DND-41 (cell line): ENCODE measurements around the gene LLGL2.
A peak's percentile ranks its signal among the peaks of the same experiment; 100 is the strongest.
"Not testable (repeated sequence)": the region's sequence is repeated elsewhere in the genome, so short reads cannot be mapped to it uniquely, and the experiment has no call there.

Source experiments
- ATAC-seq: fragments of 200-7000 bp; cut with Tn5 transposase; 3 replicates; pipeline ENCODE4 v1.9.1; 2021; ENCODE audit warnings: low read depth; ENCODE audit not compliant: insufficient read depth
- DNase-seq: peaks from one replicate; pipeline ENCODE4 v3.0.0-alpha.2; 2020
- H2AFZ ChIP-seq: 2 replicates; pipeline ENCODE4 v1.6.0; 2012; ENCODE audit warnings: low read depth, low read length
- H3K27ac ChIP-seq: 2 replicates; pipeline ENCODE4 v1.5.1; 2012; ENCODE audit warnings: low read length, inconsistent platforms
- H3K27me3 ChIP-seq: fragments of 200-600 bp; sonication (generic); 2 replicates; pipeline ENCODE4 v1.6.0; 2012; ENCODE audit warnings: low read length, mild to moderate bottlenecking, inconsistent platforms; ENCODE audit not compliant: insufficient read depth, poor library complexity
- H3K36me3 ChIP-seq: 2 replicates; pipeline ENCODE4 v1.5.1; 2012; ENCODE audit warnings: low read length, inconsistent platforms; ENCODE audit not compliant: insufficient read depth
- H3K4me1 ChIP-seq: 2 replicates; pipeline ENCODE4 v1.5.1; 2012; ENCODE audit warnings: mild to moderate bottlenecking, low read length; ENCODE audit not compliant: insufficient read depth
- H3K4me2 ChIP-seq: 2 replicates; pipeline ENCODE4 v1.6.0; 2012; ENCODE audit warnings: mild to moderate bottlenecking, moderate library complexity, low read length, inconsistent platforms; ENCODE audit not compliant: insufficient read depth
- H3K4me3 ChIP-seq, 2 experiments: fragments of 200-600 bp in 1 of 2; shearing (Covaris generic) in 1 of 2; 2 replicates each; pipeline ENCODE4 v1.5.1; 2012 to 2016; ENCODE audit warnings: inconsistent platforms in 2 of 2, low read length in 2 of 2, mild to moderate bottlenecking in 2 of 2, low read depth in 1 of 2, moderate library complexity in 1 of 2
- H3K79me2 ChIP-seq: 2 replicates; pipeline ENCODE4 v1.6.0; 2012; ENCODE audit warnings: low read length, inconsistent platforms; ENCODE audit not compliant: insufficient read depth
- H3K9ac ChIP-seq: 2 replicates; pipeline ENCODE4 v1.6.0; 2012; ENCODE audit warnings: low read depth, mild to moderate bottlenecking, inconsistent platforms, low read length, moderate library complexity
- H3K9me3 ChIP-seq: 2 replicates; pipeline ENCODE4 v1.5.1; 2012; ENCODE audit warnings: low read length, moderate library complexity, mild to moderate bottlenecking, inconsistent platforms; ENCODE audit not compliant: insufficient read depth, severe bottlenecking
- H4K20me1 ChIP-seq: 2 replicates; pipeline ENCODE4 v1.6.0; 2012; ENCODE audit warnings: low read length; ENCODE audit not compliant: insufficient read depth
- CTCF ChIP-seq: IDR thresholded peaks from 2 replicates; pipeline ENCODE4 v1.5.1; 2012; ENCODE audit warnings: borderline replicate concordance, low read length, moderate library complexity, mild to moderate bottlenecking; ENCODE audit not compliant: poor library complexity, severe bottlenecking; ENCODE audit errors: extremely low read depth
- EZH2 ChIP-seq: IDR thresholded peaks from 3 replicates; pipeline ENCODE4 v1.6.1; 2012; ENCODE audit warnings: borderline replicate concordance, low read depth, mild to moderate bottlenecking, moderate library complexity, low read length, inconsistent platforms; ENCODE audit not compliant: severe bottlenecking

The LLGL2 gene

GRCh38 chr17:75583197-75583596 lies 57.7 kb downstream of the LLGL2 start:
- H3K4me3 ChIP-seq, H3K4me2 ChIP-seq, H3K9ac ChIP-seq, H3K27ac ChIP-seq, DNase-seq, ATAC-seq, H4K20me1 ChIP-seq, H3K9me3 ChIP-seq, H2AFZ ChIP-seq, H3K79me2 ChIP-seq, H3K4me1 ChIP-seq, H3K36me3 ChIP-seq: not testable (repeated sequence)
- H3K27me3 ChIP-seq = peaks cover 14% of the 10 kb centered on the region

DNA sequence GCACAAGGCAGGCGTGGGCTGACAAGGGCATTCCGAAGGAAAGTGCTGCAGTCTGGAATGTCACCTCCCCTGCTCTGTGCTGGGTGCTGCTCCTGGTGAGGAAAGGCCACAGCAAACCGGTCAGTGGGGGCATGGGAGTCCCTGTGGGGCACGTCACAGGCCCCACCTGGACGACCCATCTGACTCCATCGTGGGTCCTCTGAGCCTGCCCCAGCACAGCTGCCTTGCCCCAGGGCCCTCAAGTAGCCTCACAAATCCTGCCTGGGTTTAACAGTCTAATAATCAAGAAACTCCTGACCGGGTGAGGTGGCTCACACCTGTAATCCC lies 59.3 kb downstream of the LLGL2 start:
- TF ChIP-seq CTCF (no peak), EZH2 (no peak)
- no peaks in the 10 kb centered on the region for H3K79me2 ChIP-seq
- no peak overlapping the region for H3K9ac ChIP-seq
- H3K27me3 ChIP-seq = peaks cover 20% of the 10 kb centered on the region
- no peak overlapping the region for H3K4me3 ChIP-seq
- DNase-seq (no peak), ATAC-seq (no peak)
- H3K4me2 ChIP-seq = no peak overlapping the region
- peaks cover 23% of the 10 kb centered on the region for H3K4me1 ChIP-seq
- H4K20me1 ChIP-seq = no peaks in the 10 kb centered on the region
- H3K9me3 ChIP-seq = no peaks in the 10 kb centered on the region
- no peak overlapping the region for H3K27ac ChIP-seq
- H2AFZ ChIP-seq = no peak overlapping the region
- H3K36me3 ChIP-seq = no peaks in the 10 kb centered on the region

GRCh38 chr17:75587675-75588595 lies 62.4 kb downstream of the LLGL2 start, which contains the start of gene MYO15B:
Gene MYO15B (plus strand): TSS chr17:75587800. CDS start chr17:75588058, 258 bp downstream.
- no peak for ATAC-seq
- peak within 1 kb of the TSS; percentile 79 for H2AFZ ChIP-seq
- peak; percentile 40 for DNase-seq
- H4K20me1 ChIP-seq = no peaks in the 10 kb centered on the region
- TF ChIP-seq CTCF (peak; percentile 31), EZH2 (peak; percentile 61)
- H3K36me3 ChIP-seq = no peaks in the 10 kb centered on the region
- peaks cover 21% of the 10 kb centered on the region for H3K4me1 ChIP-seq
- peak within 1 kb of the TSS; percentile 61 for H3K9ac ChIP-seq
- no peaks in the 10 kb centered on the region for H3K9me3 ChIP-seq
- H3K4me3 ChIP-seq = peak within 1 kb of the TSS in 1 of 2 experiments; percentile 45; a peak in 2 of 4 replicates
- H3K27me3 ChIP-seq = peaks cover 20% of the 10 kb centered on the region
- H3K79me2 ChIP-seq = no peaks in the 10 kb centered on the region
- H3K27ac ChIP-seq = no peak within 1 kb of the TSS
- peak within 1 kb of the TSS; percentile 83 for H3K4me2 ChIP-seq

DNA sequence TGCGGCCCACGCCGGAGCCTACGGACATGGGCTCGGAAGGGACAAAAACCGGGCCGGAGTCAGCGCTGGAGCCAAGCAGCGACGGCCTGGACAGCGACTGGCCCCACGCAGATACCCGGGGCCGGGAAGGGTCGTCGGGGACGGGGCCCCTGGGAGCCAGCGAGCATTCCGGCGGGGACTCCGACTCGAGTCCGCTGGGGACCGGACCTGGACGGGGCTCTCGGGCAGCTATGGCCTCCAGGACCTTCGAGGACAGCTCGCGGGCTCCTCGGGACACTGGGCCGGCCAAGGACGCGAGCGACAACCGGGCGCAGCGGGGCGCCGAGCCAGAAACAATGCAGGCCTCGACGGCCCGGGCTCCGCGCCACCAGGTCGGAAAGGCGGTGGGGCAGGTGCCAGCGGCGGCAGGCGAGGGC lies 63.1 kb downstream of the LLGL2 start:
- Histone ChIP-seq H3K27me3 (peaks cover 20% of the 10 kb centered on the region), H4K20me1 (no peaks in the 10 kb centered on the region), H3K4me2 (peak overlapping the region; percentile 83), H3K9me3 (no peaks in the 10 kb centered on the region), H2AFZ (peak overlapping the region; percentile 79), H3K79me2 (no peaks in the 10 kb centered on the region), H3K27ac (no peak overlapping the region), H3K36me3 (no peaks in the 10 kb centered on the region), H3K4me3 (peak overlapping the region in 1 of 2 experiments; percentile 45; a peak in 2 of 4 replicates), H3K4me1 (peaks cover 21% of the 10 kb centered on the region), H3K9ac (peak overlapping the region; percentile 61)
- TF ChIP-seq EZH2 (peak; percentile 41), CTCF (no peak)
- no peak for DNase-seq
- ATAC-seq = no peak; the same call in 2 of the 3 replicates
